D341Med (cell line): ENCODE results near the gene ZNF302.

Source experiments
- DNase-seq: peaks from one replicate; pipeline ENCODE4 v3.0.0; 2012; ENCODE audit warnings: low spot score

ZNF302 gene

DNA sequence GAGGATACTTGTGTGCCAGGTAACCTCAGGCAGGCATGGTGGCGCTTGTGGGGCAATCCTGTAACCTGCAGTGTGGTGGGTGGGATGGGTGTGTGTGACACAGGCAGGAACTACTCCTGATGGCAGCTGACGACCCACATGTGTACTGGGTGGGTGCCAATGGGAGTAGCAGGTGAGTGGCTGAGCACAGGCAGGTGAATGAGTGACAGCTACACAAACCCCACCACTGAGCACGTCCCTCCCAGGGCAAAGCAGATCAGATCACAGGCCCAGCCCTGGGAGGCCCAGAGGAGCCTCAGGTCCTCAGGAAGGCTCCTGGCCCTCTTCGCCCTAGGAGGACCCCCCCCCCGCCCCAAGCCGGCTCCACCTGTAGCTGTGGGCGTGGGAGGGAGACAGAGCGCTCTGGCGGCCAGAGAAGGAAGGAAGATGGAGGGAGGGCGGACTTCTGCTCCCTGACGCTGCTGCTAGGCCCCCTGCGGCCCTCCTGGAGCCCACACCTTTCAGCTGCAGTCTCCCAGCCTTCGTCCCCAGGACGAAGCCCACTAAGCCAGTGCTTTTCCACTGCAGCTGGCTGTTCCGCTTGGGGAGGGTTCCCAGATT lies 55.2 kb downstream of the ZNF302 start:
- DNase-seq = peak; percentile 41

DNA sequence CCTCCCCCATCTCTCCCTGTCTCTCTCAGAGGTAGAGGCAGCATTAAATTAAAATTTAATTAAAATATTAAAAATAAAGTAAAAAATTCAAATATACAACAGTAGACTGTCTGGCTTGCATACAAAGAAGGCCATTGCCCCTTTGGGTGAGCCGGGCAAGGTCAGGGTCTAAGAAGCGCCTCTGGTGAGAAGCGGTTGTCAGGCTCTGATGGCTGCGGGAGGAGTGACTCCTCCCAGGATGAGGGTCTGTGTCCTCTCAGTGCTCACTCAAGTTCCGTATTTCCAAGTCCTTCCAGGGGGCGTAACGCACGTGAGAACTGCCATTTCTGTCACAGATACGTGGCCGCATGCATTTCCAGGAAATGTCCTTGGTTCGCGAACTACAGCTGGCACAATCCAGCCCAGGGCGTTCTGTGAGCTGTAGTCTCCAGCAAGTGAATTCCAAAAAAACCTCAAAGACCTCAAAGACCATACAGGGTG lies 55.8 kb downstream of the ZNF302 start:
- DNase-seq = no peak

DNA sequence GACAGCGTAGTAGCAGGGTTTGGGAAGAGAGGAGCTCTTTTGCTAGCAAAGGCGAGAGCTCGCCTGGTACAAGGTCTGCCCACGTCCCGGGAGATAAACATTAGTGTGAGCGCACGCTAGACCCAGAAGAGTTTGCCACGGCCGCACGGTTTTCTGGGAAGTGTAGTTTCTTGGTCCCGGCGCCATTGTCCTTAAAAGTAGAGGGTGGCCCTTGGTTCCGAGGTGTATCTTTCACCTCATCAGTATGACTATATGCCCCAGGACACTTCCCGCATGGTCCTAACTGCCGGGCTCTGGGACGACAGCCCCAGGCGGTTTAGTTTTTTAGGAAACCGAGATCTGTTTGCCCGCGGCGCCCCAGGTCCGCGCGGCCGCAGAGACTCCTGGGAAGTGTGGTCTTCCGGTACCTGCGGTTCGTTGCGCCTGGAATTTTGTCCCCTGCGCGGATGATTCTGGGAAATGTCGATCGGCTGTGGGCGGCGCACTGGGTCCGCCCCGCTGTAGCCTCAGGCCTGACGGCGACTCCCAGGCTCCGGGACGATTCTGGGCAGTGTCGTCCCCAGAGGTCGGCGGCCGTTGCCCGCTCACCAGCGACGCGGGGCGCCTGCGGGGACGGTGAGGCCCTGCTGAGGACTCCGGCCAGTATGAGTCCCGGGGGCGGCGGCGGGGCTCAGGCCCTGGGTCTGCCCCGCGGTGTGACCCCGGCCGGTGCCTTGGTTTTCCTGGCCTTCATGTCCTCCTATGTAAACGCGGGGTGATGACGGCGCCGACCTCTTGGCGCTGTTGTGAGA lies 56.5 kb downstream of the ZNF302 start, which contains the start of gene ZNF181:
TSS of gene ZNF181 (plus strand) at position 498 of the 791 bp plus-strand sequence. CDS start 795 bp downstream, outside the sequence.
- peak; percentile 93 for DNase-seq

DNA sequence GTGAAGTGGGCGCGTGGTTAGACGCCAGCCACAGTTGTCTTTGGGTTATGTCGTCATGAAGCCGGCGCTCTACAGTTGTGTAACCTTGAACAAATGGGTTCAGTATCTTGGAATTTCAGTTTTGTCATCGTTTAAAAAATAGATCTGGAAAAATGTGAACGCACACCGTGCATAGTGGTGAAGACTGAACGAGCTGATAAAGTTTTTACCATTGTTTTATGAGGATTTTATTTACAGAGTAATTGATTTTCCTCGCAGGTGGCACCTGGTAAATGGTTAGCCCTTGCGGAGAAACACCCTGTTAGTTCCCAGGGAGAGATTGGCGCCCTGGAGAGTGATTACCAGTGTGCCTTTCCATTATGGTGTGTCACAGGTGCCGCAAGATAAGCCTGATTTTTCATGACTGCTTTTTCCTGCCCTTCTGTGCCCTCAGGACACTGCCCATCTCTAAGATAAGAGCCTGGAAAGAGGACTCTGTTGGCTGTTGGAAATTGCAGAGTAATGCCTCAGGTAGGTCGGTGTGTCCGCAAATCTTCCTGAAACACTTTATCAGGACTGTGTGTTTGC lies 57.1 kb downstream of the ZNF302 start:
- DNase-seq = no peak
